Osteocyte (in vitro differentiated cells): Measurements from ENCODE around the gene TELO2. TPM values are rescaled to one million over a fixed set of nuclear protein-coding genes. Genes with fewer than 3 reads are reported as not detected.

Source experiments
- DNase-seq: peaks from one replicate; pipeline ENCODE4 v3.0.0; 2021; ENCODE audit warnings: mixed read lengths; ENCODE audit not compliant: unreplicated experiment; ENCODE audit errors: extremely low spot score
- H3K27ac Mint-ChIP-seq: one replicate; pipeline ENCODE4 v1.8.0; 2021; ENCODE audit warnings: mild to moderate bottlenecking, mixed read lengths; ENCODE audit not compliant: unreplicated experiment
- H3K27me3 Mint-ChIP-seq: one replicate; pipeline ENCODE4 v1.8.0; 2021; ENCODE audit warnings: mixed read lengths; ENCODE audit not compliant: unreplicated experiment
- H3K36me3 Mint-ChIP-seq: one replicate; pipeline ENCODE4 v1.8.0; 2021; ENCODE audit warnings: mixed read lengths; ENCODE audit not compliant: unreplicated experiment
- H3K4me1 Mint-ChIP-seq: one replicate; pipeline ENCODE4 v1.8.0; 2021; ENCODE audit warnings: mixed read lengths; ENCODE audit not compliant: unreplicated experiment
- H3K4me3 Mint-ChIP-seq: one replicate; pipeline ENCODE4 v1.8.0; 2021; ENCODE audit warnings: mild to moderate bottlenecking, moderate library complexity, mixed read lengths; ENCODE audit not compliant: unreplicated experiment
- H3K9me3 Mint-ChIP-seq: one replicate; pipeline ENCODE4 v1.8.0; 2021; ENCODE audit warnings: mixed read lengths; ENCODE audit not compliant: unreplicated experiment
- CTCF ChIP-seq: fragments of 200-600 bp; sonication (generic); IDR thresholded peaks from 2 replicates; pipeline ENCODE4 v1.5.0; 2021; ENCODE audit warnings: antibody characterized with exemption, mild to moderate bottlenecking, moderate library complexity
- total RNA-seq: library from RNA; stranded (reverse); gene quantifications from 2 replicates; pipeline ENCODE4 v1.2.1, GENCODE V29; 2021

The TELO2 gene
- total RNA-seq, 1 donor from 2014 or later = 37.8 TPM

- no peaks in the 10 kb centered on the region for H3K9me3 Mint-ChIP-seq
- H3K36me3 Mint-ChIP-seq = peaks cover 4% of the 10 kb centered on the region
- no peak overlapping the region for H3K27ac Mint-ChIP-seq
- H3K4me1 Mint-ChIP-seq = no peaks in the 10 kb centered on the region
- no peak for DNase-seq
- H3K4me3 Mint-ChIP-seq = no peak overlapping the region
- H3K27me3 Mint-ChIP-seq = no peaks in the 10 kb centered on the region
- TF ChIP-seq CTCF = no peak
Observed at GRCh38 chr16:1445518-1446203, 47.5 kb upstream of the TELO2 start.

GRCh38 chr16:1446296-1447080 lies 46.7 kb upstream of the TELO2 start:
- Mint-ChIP-seq H3K4me1 (no peaks in the 10 kb centered on the region), H3K27me3 (no peaks in the 10 kb centered on the region), H3K36me3 (peaks cover 7% of the 10 kb centered on the region), H3K4me3 (no peak overlapping the region), H3K27ac (no peak overlapping the region), H3K9me3 (no peaks in the 10 kb centered on the region)
- no peak for TF ChIP-seq CTCF
- DNase-seq = no peak

GRCh38 chr16:1447965-1448364 lies 45.2 kb upstream of the TELO2 start:
- H3K27me3 Mint-ChIP-seq = no peaks in the 10 kb centered on the region
- no peak overlapping the region for H3K27ac Mint-ChIP-seq
- H3K4me1 Mint-ChIP-seq = no peaks in the 10 kb centered on the region
- H3K36me3 Mint-ChIP-seq = peaks cover 11% of the 10 kb centered on the region
- no peak for DNase-seq
- H3K4me3 Mint-ChIP-seq = no peak overlapping the region
- H3K9me3 Mint-ChIP-seq = no peaks in the 10 kb centered on the region
- no peak for TF ChIP-seq CTCF

GRCh38 chr16:1448536-1449116 lies 44.5 kb upstream of the TELO2 start:
- DNase-seq = no peak
- H3K27ac Mint-ChIP-seq = no peak overlapping the region
- H3K4me1 Mint-ChIP-seq = no peaks in the 10 kb centered on the region
- H3K4me3 Mint-ChIP-seq = no peak overlapping the region
- H3K27me3 Mint-ChIP-seq = no peaks in the 10 kb centered on the region
- no peak for TF ChIP-seq CTCF
- no peaks in the 10 kb centered on the region for H3K9me3 Mint-ChIP-seq
- H3K36me3 Mint-ChIP-seq = peaks cover 11% of the 10 kb centered on the region

DNA sequence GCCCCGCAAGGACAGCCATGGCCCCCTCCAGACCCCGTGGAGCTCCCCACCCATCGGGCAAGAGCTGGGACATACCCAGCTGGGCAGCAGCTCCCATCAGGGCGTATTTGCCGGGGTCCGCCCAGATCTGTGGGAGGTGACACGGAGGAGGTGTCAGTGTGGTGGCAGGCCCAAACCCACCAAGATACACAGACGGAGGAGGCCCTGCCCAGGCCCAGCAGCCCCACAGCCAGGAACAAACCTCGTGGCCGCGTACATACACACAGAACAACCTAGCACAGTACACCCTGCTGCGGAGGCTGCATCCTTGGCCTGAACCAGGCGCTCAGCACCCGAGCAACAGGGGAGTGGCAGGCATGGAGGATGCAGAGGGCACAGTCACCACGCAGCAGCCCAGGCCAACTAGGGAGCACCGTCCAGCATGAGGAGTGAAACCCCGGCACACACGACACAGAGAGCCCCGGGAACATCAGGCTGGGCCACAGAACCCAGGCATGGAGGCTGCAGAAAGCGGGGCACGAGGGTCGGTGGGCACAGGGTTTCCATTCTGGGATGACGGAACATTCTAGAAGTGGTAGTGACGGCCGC lies 43.9 kb upstream of the TELO2 start:
- Mint-ChIP-seq H3K4me3 (no peak overlapping the region), H3K27ac (no peak overlapping the region), H3K27me3 (no peaks in the 10 kb centered on the region), H3K36me3 (peaks cover 14% of the 10 kb centered on the region), H3K9me3 (no peaks in the 10 kb centered on the region), H3K4me1 (no peaks in the 10 kb centered on the region)
- no peak for DNase-seq
- TF ChIP-seq CTCF = no peak
